ENCODE results near the gene CRISPLD2.

Gene CRISPLD2

DNA sequence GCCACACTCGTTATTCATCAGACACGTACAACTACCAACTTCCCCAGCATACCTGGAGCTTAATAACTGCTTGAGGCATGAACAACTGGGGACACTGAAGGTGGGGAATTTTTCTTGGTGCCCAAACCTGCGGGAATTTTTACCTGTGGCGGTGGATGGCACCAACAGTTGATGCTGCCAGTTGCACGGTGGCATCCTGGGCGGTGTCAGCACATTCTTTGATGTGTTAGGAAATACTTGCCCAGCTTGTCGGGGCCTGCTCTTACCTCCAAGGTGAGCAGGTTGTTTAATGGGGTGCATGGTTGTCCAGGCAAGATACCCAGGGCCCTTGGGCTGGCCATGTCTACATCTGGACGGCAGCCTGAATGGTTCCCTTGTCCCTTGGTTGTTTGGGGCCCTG, 79.6 kb downstream of the CRISPLD2 start:
- H3K36me3 ChIP-seq, result peaks cover 0 to 18% (median 0%) of the 10 kb centered on the region in 3 donors
- H3K27me3 ChIP-seq, result no peaks in the 10 kb centered on the region
- TF ChIP-seq, protein P1, sequence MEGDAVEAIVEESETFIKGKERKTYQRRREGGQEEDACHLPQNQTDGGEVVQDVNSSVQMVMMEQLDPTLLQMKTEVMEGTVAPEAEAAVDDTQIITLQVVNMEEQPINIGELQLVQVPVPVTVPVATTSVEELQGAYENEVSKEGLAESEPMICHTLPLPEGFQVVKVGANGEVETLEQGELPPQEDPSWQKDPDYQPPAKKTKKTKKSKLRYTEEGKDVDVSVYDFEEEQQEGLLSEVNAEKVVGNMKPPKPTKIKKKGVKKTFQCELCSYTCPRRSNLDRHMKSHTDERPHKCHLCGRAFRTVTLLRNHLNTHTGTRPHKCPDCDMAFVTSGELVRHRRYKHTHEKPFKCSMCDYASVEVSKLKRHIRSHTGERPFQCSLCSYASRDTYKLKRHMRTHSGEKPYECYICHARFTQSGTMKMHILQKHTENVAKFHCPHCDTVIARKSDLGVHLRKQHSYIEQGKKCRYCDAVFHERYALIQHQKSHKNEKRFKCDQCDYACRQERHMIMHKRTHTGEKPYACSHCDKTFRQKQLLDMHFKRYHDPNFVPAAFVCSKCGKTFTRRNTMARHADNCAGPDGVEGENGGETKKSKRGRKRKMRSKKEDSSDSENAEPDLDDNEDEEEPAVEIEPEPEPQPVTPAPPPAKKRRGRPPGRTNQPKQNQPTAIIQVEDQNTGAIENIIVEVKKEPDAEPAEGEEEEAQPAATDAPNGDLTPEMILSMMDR (IDR thresholded peaks at IDR 0.05), result no peak
- no peak overlapping the region for H3K4me3 ChIP-seq
- intact Hi-C loops (cut with DNase I; ENCODE audit: low total_unique reads), result no loop called here
- H3K4me1 ChIP-seq, result no peaks in the 10 kb centered on the region
- no peaks in the 10 kb centered on the region for H3K9me3 ChIP-seq
- no peak for DNase-seq
- no peak overlapping the region for H3K27ac ChIP-seq

DNA sequence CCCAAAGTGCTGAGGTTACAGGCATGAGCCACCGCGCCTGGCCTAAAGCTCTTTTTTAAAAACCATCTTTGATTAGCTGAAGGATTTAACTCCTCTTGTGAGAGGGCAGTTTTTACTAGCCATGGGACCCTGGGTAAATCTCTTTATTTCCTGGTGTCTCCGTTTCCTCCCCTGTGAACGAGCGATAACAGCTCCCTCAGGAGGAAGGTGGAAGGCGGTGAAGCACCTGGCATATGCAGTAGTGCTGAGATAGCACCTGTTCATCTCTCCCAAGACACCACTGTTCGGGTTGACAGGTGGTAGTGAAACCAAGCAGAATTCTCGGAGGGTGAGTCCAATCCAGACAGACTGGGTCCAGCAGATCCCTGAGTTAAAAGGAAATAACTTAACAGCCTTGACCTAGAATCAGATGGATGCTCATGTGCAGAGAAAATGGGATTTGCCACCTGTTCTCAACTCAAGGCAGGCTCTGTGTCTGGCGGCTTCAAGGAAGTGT, 86.2 kb downstream of the CRISPLD2 start:
- intact Hi-C loops (cut with DNase I; ENCODE audit: low total_unique reads), result no loop called here
- Histone ChIP-seq H3K27me3 (no peaks in the 10 kb centered on the region), H3K4me3 (no peak overlapping the region), H3K9me3 (no peaks in the 10 kb centered on the region), H3K4me1 (no peaks in the 10 kb centered on the region), H3K27ac (no peak overlapping the region), H3K36me3 (peaks cover 0 to 6% (median 0%) of the 10 kb centered on the region in 3 donors)
- DNase-seq, result no peak
- TF ChIP-seq, protein P1 (IDR thresholded peaks at IDR 0.05), result no peak

DNA sequence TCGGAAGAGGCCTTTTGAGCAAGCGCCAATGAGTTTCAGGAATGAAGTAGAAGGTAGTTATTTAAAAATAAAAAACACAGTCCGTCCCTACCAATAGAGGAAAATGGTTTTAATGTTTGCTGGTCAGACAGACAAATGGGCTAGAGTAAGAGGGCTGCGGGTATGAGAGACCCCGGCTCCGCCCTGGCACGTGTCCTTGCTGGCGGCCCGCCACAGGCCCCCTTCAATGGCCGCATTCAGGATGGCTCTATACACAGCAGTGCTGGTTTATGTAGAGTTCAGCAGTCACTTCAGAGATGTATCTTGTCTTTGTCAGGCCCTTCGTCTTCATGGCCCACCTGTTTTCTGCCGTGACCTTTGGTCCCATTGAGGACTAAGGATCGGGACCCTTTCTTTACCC, 87.3 kb downstream of the CRISPLD2 start:
- DNase-seq, result no peak
- TF ChIP-seq, protein P1 (IDR thresholded peaks at IDR 0.05), result no peak
- no peak overlapping the region for H3K4me3 ChIP-seq
- H3K36me3 ChIP-seq, result peaks cover 0 to 6% (median 0%) of the 10 kb centered on the region in 3 donors
- intact Hi-C loops (cut with DNase I; ENCODE audit: low total_unique reads), result no loop called here
- H3K9me3 ChIP-seq, result no peaks in the 10 kb centered on the region
- H3K27me3 ChIP-seq, result no peaks in the 10 kb centered on the region
- no peak overlapping the region for H3K27ac ChIP-seq
- no peaks in the 10 kb centered on the region for H3K4me1 ChIP-seq

DNA sequence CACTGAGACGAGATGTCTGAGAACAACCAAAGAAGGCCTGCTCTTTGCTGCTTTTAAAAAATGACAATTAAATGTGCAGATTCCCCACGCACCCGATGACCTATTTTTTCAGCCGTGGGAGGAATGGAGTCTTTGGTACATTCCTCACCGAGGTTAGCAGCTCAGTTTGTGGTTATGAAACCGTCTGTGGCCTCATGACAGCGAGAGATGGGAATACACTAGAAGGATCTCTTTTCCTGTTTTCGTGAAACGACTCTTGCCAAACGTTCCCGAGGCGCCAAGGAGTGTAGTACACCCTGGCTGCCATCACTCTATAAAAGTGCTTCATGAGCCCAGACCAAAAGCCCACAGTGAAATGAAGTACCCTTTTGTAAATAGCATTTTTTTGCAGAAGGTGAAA, 87.8 kb downstream of the CRISPLD2 start:
- no peak overlapping the region for H3K4me3 ChIP-seq
- H3K4me1 ChIP-seq, result no peaks in the 10 kb centered on the region
- no peak overlapping the region for H3K27ac ChIP-seq
- H3K27me3 ChIP-seq, result no peaks in the 10 kb centered on the region
- H3K36me3 ChIP-seq, result peaks cover 0 to 6% (median 0%) of the 10 kb centered on the region in 3 donors
- intact Hi-C loops (cut with DNase I; ENCODE audit: low total_unique reads), result no loop called here
- no peaks in the 10 kb centered on the region for H3K9me3 ChIP-seq
- peak; percentile 79 to 84 for DNase-seq
- TF ChIP-seq, protein P1 (IDR thresholded peaks at IDR 0.05), result no peak

DNA sequence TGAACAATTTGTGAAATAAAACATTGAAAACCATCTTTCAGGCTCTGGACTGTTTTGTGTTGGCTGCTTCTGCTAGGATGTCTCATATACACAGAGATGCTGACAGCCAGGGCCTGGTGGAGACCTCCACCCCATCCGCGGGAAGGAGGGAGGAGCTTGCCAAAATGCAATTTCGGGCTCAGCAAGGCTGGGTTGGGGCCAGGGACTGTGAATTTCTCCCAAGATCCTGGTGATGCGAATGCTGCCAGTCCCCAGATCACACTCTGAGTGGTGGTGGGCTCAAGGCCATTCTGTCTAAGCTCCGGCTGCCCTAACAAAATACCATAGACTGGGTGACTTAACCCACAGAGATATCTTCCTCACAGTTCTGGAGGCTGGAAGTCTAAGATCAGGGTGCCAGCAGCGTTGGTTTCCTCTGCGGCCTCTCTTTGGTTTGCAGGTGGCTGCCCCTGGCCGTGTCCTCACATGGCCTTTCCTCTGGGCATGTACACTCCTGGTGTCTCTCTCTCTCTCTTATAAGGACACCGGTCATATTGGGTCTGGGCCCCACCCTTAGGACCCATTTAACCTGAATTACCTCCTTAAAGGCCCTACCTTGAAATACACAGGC, 89.8 kb downstream of the CRISPLD2 start:
- H3K27me3 ChIP-seq, result peaks cover 0 to under 1% of the 10 kb centered on the region in 2 donors
- DNase-seq, result no peak
- peaks cover 0 to 5% (median 0%) of the 10 kb centered on the region in 3 donors for H3K36me3 ChIP-seq
- H3K4me3 ChIP-seq, result no peak overlapping the region
- H3K9me3 ChIP-seq, result no peaks in the 10 kb centered on the region
- H3K27ac ChIP-seq, result no peak overlapping the region
- intact Hi-C loops (cut with DNase I; ENCODE audit: low total_unique reads), result no loop called here
- H3K4me1 ChIP-seq, result no peaks in the 10 kb centered on the region
- TF ChIP-seq, protein P1 (IDR thresholded peaks at IDR 0.05), result no peak
